Fibroblast of the conjunctiva (primary cell): ENCODE data around the gene FUT7.

Experiments used
- DNase-seq: peaks from one replicate; pipeline ENCODE4 v3.0.0-alpha.2; 2010; ENCODE audit warnings: low read depth

FUT7 gene, protein sequence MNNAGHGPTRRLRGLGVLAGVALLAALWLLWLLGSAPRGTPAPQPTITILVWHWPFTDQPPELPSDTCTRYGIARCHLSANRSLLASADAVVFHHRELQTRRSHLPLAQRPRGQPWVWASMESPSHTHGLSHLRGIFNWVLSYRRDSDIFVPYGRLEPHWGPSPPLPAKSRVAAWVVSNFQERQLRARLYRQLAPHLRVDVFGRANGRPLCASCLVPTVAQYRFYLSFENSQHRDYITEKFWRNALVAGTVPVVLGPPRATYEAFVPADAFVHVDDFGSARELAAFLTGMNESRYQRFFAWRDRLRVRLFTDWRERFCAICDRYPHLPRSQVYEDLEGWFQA

DNA sequence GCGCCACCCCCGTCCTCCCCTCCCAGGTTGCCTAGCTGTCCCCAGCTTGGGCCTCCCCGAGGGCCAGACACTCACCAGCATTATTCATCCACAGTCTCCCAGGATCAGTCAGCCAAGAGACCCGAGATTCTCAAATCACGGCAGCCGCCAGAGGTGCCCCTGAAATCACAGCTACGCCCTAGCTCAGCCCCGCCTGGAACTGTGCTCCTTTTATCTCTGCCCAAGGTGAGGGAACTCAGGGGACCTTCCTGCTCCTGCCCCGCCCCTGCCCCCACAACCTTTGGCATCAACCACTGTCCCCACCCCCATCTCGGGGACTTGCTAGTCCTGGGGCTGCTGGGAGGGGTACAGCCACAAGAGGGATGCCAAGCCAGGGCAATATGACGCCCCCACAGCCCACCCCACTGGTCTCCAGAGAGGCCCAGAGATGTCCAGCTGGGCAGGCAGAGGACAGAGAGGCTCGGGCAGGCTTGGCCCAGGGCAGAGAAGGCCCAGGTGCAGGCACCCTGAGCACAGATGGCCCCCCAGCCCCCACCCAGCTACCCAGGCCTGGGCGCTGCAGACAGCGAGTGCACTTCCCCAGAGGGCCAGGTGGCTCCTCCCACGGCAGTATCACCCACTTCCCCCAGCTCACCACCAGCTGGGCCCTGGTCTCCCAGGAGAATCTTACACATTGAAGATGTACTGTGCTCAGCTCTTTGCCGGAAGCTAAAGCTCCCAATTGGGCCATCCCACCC is at the start of gene FUT7:
Gene FUT7 (minus strand): TSS at position 185 of the 737 bp plus-strand sequence. CDS start 97 bp downstream, at position 88.
- DNase-seq: no peak

DNA sequence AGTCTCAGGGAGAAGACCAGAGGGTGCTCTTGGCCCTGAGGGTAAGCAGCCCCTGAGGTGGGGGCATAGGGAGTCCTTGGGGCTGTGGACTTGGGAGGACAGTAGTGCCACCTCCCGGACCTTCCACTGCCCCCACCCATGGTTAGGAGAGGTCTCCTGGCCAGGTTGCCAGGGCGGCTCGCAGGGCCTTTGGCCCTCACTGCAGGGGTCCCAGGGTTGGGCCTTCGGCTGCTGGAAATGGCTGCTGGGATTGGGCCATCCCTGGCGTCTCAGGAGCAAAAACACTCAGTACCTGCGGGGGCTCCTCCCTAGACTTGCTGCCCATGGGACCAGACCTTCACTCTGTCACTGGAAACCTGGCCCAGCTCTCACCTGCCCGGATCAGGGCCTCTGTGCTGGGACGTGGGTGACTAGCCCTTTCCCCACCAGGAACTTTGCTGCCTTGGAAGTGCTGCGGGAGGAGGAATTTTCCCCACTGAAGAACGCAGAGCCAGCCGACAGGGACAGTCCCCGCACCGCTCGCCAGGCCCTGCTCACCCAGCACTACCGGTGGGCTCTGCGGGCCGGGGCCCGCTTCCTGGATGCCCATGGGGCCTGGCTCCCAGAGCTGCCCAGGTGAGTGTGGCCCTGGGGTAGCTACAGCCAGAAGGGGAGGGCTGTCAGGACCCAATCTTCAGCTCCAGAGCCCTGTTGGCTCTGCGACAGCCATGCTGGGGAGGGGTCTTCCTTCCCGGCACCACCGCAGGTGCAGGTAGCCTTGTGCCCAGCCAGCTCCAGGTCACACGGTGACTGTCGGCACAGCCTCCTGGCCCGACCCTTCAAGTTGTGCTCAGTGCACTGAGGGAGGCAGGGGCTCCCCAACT is 48.6 kb upstream of the FUT7 start:
- DNase-seq: no peak

DNA sequence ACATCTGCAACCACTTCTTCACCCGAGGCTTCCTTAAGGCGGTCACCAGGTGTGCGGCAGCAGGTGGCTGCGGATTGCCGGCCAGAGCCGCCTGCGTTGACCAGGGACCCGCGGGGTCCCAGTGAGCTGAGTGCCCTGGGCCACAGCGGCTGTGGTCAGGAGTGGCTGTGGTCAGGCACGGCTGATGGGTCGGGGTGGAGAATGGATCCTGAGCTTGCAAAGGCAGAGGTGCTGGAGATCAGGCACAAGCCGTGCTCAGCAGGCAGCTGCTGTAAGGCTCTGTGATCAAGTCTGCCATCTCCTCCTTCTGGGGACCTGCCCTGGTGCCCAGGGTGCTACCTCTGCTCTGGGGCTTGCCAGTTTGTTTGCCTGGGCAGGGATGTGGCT is 47.5 kb upstream of the FUT7 start:
- DNase-seq: no peak

DNA sequence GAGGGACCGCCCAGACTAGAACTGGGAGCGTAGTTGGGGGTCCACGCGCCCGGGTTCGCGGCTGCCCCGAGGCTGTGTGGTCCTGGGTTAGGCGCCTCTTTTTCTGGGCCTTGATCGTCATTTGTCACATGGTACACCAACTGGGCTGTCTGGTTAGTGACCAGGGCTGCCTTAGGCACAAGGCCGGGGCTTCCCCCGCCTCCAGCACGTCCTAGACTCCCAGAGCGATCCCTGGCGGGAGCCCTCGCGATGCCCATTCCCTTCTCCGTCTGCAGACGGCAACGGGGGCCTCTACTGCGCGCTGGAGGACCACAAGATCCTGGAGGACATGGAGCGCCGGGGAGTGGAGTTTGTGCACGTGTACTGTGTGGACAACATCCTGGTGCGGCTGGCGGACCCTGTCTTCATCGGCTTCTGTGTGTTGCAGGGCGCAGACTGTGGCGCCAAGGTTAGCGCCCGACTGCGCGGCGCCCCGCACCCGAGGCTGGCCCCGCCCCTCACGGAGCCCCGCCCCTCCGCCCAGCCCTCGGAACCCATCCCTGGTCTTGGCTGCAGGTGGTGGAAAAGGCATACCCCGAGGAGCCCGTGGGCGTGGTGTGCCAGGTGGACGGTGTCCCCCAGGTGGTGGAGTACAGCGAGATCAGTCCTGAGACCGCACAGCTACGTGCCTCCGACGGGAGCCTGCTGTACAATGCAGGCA is 47.0 kb upstream of the FUT7 start:
- no peak for DNase-seq

DNA sequence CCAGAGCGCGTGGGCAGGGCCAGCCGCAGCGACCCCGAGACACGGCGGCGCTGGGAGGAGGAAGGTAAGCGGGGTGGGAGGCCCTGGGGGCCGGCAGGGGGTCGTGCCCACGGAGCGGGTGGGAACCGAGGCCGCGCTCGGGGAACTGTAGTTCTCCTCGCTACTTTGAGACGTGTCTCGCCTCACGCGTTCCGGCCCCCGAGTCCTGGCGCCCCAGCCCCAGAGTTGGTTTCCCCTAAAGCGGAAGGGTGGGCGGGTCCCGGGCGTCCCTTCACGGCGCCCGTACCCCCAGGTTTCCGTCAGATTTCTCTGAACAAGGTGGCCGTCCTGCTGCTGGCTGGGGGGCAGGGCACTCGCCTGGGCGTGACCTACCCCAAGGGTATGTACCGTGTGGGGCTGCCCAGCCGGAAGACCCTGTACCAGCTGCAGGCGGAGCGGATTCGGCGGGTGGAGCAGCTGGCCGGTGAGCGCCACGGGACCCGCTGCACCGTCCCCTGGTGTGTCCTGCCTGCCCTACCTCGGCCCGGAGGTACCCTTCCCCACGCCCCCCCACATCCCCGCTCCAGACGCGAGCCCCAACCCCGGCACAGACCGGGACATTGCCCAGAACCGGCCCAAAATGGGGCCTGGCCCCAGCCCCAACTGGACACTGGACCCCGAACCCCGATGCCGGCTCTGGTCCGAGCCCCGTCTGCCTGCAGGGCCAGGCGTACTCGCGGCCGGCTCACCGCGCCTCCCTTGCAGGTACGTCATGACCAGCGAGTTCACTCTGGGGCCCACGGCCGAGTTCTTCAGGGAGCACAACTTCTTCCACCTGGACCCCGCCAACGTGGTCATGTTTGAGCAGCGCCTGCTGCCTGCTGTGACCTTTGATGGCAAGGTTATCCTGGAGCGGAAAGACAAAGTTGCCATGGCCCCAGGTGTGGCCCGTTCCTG is 46.1 kb upstream of the FUT7 start:
- DNase-seq: no peak

DNA sequence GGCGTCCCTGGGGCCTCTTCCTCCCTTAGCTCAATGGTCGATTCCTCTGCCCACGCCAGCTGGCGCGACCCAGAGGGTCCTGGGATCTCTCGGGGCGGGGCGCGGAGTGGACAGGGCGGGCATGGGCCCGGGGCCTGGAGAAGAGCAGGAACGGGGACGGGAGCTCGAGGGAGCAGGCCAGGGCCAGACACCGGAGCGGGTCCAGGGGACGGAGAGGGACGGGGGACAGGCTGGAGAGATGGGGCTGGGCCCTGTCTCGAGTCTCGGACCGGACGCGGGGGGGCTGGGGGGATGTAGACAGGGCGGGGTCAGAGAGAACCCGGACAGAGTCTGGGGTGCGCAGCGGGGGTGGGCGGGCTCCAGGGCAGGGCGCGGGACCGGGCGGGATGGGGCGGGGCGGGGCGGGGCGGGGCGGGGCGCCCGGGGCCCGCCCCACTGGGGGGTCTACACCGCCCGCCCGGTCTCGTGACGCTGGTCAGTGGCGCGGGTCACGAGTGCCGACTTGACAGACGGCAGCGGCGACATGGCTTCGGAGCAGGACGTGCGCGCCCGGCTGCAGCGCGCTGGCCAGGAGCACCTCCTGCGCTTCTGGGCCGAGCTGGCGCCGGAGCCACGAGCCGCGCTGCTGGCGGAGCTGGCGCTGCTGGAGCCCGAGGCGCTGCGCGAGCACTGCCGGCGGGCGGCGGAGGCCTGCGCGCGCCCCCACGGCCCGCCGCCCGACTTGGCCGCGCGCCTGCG is 45.3 kb upstream of the FUT7 start, which contains the start of gene UAP1L1:
Gene UAP1L1 (plus strand): TSS at position 508 of the 738 bp plus-strand sequence. CDS start 16 bp downstream, at position 524.
- DNase-seq: no peak

DNA sequence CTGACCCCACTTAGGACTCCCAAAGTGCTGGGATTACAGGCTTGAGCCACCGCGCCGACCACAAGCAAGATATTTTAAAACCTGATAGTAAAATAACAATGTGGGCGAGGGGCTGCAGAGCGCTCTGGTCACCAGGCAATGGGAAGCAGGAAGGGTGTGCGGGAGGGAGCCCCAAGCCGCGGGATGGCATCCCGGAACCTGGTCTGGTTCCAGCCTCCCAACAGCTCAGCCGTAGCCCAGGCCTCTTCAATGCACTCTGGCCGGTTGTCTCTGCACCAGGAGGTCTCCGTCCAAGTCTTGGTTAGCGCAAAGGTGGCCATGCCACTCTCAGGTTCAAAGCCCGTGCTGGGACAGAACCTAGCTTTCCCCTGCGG is 44.7 kb upstream of the FUT7 start:
- no peak for DNase-seq

DNA sequence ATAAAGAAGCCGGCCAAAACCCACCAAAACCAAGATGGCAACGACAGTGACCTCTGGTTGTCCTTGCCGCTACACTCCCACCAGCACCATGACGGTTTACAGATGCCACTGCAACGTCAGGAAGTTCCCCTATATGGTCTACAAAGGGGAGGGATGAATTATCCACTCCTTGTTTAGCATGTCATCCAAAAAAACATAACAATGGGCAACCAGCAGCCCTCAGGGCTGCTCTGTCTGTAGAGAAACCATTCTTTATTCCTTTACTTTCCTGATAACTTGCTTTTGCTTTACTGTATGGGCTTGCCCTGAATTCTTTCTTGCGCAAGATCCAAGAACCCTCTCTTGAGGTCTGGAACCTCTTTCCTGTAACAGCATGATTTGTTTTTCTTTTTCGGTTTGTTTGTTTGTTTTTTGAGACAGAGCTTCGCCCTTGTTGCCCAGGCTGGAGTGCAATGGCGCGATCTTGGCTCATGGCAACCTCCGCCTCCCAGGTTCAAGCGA is 43.4 kb upstream of the FUT7 start:
- no peak for DNase-seq

DNA sequence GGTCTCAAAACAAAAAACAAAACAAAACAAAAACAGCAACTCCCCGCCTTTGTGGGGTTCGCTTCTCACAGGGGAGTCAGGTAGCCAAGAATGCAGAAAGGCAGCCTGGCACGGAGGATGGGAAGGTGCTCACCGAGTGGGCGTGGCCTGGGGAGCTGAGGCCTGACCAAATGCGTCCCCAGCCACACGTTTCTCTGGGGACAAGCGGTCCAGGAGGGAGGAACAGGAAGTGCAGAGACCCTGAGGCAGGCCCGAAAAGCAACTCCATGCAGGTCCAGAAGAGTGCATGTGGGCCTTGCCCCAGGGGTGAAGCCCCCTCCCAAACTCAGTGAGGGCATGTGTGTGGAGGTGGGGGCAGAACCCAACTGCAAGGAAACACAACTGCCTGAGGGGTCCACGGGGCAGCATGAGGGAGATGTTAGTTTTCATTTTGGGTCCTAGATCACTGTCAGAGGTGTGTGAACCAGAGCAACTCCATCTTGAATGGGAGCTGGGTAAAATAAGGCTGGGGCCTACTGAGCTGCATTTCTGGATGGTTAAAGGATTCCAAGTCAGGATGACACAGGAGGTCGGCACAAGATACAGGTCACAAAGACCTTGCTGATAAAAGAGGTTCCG is 42.9 kb upstream of the FUT7 start:
- no peak for DNase-seq

DNA sequence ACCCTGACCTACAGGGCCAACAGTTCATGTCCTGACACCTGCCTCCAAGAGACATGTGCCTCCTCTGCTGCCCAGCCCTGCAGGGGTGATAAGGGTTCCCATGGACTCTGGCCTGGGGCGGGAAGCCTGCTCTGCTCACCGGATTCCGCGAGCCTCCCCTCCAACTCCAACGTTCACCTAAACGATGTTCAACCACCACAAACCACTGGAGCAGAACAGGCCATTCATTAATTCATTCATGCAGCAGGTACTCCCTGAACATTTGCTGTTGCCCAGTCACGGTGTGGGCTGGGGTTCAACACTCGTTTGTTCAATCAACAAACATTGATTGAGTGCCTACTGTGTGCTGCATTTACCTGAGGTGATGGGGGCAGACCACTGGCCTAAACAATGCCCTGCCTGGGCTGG is 42.1 kb upstream of the FUT7 start:
- DNase-seq: no peak

DNA sequence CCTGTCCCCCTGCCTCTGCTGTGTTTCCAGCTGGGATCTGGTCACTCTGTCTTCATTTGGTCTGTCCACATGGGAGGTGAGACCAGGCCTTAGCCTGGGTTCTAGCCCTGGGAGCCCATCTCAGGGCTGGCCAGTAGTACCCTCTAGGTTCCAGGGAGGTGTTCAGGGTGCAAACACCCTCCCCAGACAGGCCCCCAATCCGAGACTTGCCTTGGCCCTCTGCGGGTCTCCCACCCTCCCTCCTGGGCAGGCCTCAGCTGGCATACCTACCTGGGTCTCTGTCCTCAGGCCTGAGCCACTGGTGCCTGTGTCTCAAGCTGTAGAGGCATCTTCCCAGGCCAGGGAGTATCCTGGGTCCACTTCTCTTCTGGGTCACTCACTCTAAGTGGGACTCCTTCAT is 39.4 kb upstream of the FUT7 start:
- DNase-seq: no peak

DNA sequence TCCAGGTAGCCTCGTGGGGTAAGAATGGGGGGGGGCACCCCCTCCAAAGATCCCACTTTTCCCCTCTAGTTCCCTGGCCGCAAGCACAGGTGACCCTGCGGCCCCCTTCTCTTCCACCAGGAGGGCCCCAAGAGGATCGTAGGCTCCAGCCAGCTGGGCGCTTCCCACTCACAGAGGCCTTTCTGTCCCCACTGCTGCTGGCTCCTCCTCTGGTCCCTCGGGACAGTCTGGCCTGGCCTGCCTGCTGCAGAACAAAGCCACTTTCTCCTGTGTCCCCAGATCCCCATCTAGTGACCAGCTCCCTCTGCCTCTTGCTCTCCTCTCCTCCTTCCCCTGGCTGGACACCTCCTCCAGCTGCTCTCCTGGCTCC is 39.0 kb upstream of the FUT7 start:
- DNase-seq: no peak

DNA sequence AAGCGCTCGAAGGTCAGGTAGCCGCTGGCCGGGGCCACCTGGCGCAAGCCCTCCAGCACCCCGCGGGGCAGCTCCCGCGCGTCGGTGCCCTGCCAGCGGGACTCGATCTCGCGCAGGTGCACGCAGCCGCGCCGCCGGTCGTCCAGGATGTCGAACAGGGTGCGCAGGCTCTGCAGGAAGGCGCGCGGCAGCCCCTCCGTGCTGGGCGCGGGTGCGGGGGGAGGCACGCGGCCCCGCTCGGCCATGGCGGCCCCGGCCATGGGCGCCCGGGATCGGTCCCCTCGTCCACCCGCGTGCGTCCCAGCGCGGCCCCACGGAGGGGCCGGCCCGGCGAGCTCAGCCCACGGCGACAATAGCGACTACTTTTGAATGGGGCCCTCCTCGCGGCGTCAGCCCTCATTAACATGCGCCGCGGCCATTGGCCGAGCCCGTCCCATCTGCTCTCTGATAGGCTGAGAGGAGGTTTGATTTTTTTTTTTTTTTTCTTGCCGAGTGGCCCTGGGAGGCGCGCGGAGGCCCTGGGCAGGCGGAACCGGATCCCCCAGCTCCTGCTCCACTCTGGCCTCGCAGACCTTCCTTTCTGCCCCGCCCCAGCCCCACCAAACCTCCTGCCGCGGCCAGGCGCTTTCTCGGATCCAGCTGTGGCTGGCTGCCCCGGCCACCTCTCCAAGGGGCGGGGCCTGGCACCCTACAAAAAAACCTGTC is 38.5 kb upstream of the FUT7 start, which contains the start of gene SAPCD2:
Gene SAPCD2 (minus strand): TSS at position 357 of the 705 bp plus-strand sequence. CDS start 97 bp downstream, at position 260.
- DNase-seq: peak; percentile 67

DNA sequence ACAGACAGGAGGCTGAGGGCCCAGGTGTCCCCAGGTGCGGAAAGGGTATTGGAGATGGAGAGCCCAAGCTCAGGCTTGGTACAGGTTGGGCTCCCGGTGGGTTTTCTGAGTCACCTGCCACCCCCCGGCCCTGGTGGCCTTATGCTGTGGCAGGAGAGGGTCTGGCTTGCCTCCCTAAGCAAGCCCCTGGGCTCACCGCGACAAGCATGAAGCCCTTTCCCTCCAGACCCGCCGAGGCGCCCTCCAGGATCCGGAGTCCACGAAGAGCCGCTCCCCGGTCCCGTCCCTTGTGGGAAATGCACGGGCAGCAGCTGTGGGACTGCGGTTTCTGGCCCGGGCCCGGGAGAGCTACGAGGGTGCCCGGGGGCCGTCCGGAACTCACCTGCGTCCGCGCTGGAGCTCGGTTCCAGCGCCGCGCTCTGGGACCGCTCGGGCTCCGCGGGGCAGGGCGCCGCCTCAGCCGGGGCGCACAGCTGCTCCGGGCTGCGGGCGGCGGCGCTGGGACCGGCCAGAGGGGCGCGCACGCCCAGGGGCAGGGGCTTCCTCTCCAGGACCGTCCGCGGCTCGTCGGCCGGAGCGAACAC is 37.7 kb upstream of the FUT7 start:
- no peak for DNase-seq

DNA sequence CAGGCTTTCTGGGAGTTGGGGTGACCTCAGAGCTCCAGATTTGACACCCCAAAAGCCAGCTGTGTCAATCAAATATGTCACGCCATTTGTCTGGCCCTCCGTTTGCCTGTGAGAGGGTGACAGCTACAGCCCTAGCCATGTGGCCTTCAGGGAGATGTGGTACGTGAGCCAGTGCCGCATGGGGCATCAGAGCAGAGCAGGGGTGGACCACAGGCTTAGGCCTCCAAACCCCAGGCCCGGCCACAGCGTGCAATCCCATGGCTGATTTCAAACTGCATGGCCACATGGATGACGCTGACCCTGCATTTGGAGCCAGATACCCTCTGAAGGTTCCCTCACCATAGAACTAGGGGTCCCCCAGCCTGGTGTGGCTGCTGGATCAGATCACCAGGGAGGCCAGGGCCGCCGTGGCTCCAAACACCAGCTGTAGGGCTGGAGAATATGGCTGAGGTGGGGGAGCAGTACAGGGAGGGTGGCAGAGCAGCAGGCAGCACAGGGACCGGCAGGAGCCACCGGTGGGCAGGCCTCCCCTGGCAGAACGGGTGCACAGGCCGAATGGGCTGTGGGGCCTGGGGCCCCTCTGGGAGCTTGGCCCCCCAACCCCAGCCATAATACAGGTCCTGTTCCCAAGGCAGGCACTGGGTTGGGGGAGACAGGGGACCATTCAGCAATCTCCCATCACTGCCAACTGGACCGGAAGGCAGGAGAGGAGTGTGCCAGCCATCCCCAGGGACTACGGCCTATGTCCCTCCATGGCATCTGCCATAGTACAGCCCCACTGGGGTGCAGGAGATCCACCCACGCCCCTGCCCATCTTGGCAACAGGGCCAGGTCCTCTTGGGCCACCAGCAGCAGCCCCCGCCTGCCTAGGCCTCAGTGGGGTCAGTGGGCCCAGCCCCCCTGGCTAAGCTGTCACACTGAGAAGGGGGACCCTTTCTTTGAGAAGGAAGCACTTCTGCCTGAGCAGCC is 36.9 kb upstream of the FUT7 start:
- no peak for DNase-seq

DNA sequence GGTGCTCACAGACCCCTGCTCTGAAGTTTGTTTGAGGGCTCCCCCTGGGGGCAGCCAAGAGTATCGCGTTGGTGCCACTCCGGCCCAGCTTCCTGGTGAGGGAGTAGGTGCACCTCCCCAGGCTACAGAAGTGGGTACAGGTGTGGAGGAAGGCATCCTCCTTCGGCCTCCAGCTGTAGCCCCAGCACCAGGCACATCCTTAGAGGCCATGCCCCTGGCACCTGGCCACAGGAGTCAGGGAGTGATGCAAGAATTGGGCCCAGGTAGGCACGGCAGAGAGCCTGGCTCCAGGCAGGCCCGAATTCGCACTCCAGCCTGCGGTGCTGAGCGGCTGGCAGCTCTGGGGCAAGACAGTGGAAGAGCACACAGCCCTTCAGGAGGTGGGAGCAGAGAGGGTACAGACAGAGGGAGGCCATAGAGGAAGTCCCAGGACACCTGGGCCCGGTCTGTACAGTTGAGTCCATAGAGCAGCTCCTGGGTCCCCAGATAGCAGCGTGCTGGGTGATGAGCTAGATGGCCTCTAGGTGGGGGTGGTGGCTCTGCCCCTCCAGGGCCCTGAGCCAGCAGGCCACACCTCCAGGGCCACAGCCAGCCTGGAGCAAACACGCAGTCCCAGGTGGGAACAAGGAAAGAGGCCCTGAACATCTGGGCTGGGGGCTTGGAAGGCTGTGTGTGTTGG is 36.1 kb upstream of the FUT7 start:
- peak; percentile 62 for DNase-seq
